Keratinocyte (primary cell): ENCODE measurements around the gene CEACAM3. TPM values are rescaled to one million over a fixed set of nuclear protein-coding genes. Genes with fewer than 3 reads are reported as not detected.

Experiments used
- DNase-seq: peaks from one replicate; pipeline ENCODE4 v3.0.0-alpha.2; 2011; ENCODE audit warnings: low read depth, missing footprints, low spot score
- FAIRE-seq: peaks from 2 replicates; lab custom pipeline; 2011; peaks lifted over from hg19 to GRCh38; lab: Jason Lieb, UNC
- H2AFZ ChIP-seq: 2 replicates; pipeline ENCODE4 v1.6.0; 2012; ENCODE audit warnings: low read length, control low read depth, inconsistent platforms; ENCODE audit not compliant: control insufficient read depth
- H3K27ac ChIP-seq: 2 replicates; pipeline ENCODE4 v1.5.1; 2011; ENCODE audit warnings: low read length; ENCODE audit not compliant: control insufficient read depth, insufficient read depth
- H3K27me3 ChIP-seq: 3 replicates; pipeline ENCODE4 v1.6.0; 2011; ENCODE audit warnings: low read length; ENCODE audit not compliant: control insufficient read depth, insufficient read depth; ENCODE audit errors: extremely low read depth
- H3K36me3 ChIP-seq, 2 experiments: 2 replicates in 1 of 2; 3 replicates in 1 of 2; pipeline ENCODE4 v1.5.1; 2011; ENCODE audit warnings: low read length in 2 of 2, mild to moderate bottlenecking in 1 of 2; ENCODE audit not compliant: control insufficient read depth in 2 of 2, insufficient read depth in 2 of 2; ENCODE audit errors: extremely low read depth in 1 of 2
- H3K4me1 ChIP-seq: 3 replicates; pipeline ENCODE4 v1.5.1; 2011; ENCODE audit warnings: low read length; ENCODE audit not compliant: control insufficient read depth, insufficient read depth; ENCODE audit errors: extremely low read depth
- H3K4me2 ChIP-seq: 3 replicates; pipeline ENCODE4 v1.6.0; 2011; ENCODE audit warnings: low read depth, low read length; ENCODE audit not compliant: control insufficient read depth, insufficient read depth; ENCODE audit errors: extremely low read depth
- H3K4me3 ChIP-seq, 3 experiments: fragments of 200-600 bp in 1 of 3; sonication (generic) in 1 of 3; 2 replicates in 2 of 3; 3 replicates in 1 of 3; pipeline ENCODE4 v1.5.1; 2011 to 2016; ENCODE audit warnings: low read length in 3 of 3, mild to moderate bottlenecking in 3 of 3, control low read depth in 2 of 3, inconsistent platforms in 1 of 3, low read depth in 1 of 3, mixed read lengths in 1 of 3, mixed run types in 1 of 3, moderate library complexity in 1 of 3; ENCODE audit not compliant: control insufficient read depth in 2 of 3, insufficient read depth in 2 of 3; ENCODE audit errors: extremely low read depth in 1 of 3
- H3K79me2 ChIP-seq: 2 replicates; pipeline ENCODE4 v1.6.0; 2012; ENCODE audit warnings: low read length; ENCODE audit not compliant: control insufficient read depth, insufficient read depth
- H3K9ac ChIP-seq: 3 replicates; pipeline ENCODE4 v1.6.0; 2011; ENCODE audit warnings: low read length; ENCODE audit not compliant: control insufficient read depth, insufficient read depth; ENCODE audit errors: extremely low read depth
- H3K9me1 ChIP-seq: 3 replicates; pipeline ENCODE4 v1.6.0; 2011; ENCODE audit warnings: low read length; ENCODE audit not compliant: control insufficient read depth, insufficient read depth; ENCODE audit errors: extremely low read depth
- H3K9me3 ChIP-seq: 2 replicates; pipeline ENCODE4 v1.5.1; 2012; ENCODE audit warnings: low read depth, low read length; ENCODE audit not compliant: control insufficient read depth
- H4K20me1 ChIP-seq: 3 replicates; pipeline ENCODE4 v1.6.0; 2011; ENCODE audit warnings: low read length; ENCODE audit not compliant: control insufficient read depth, insufficient read depth; ENCODE audit errors: extremely low read depth
- EZH2 ChIP-seq: IDR thresholded peaks from one replicate; pipeline ENCODE4 v1.6.1; 2012; ENCODE audit warnings: inconsistent platforms, mild to moderate bottlenecking, low read length, moderate library complexity
- dilution Hi-C: fragments of 300-500 bp; cut with MboI; formaldehyde crosslinking; loops from one replicate; pipeline ENCODE4 v1.7.0; 2020; ENCODE audit warnings: low sequenced_read_pairs; ENCODE audit not compliant: extremely low pct_ligation_motif_present
- polyA plus RNA-seq, 5 experiments: library from polyadenylated mRNA; depleted of rRNA in 3 of 5; stranded (reverse) in 3 of 5; stranded (forward) in 1 of 5; unstranded in 1 of 5; fragments of >200 nt; gene quantifications; 1 replicate in 1 of 5; 2 replicates in 3 of 5; 3 replicates in 1 of 5; pipeline versions ENCODE4 v1.2.1 to v1.2.3, GENCODE V29; 2011 to 2012; ENCODE audit warnings: missing spikeins in 2 of 5, low read depth in 1 of 5, low replicate concordance in 1 of 5
- TF ChIP-seq, protein P1 (sequence below), 3 experiments: IDR thresholded peaks in 1 of 3; conservative IDR thresholded peaks in 1 of 3; optimal IDR thresholded peaks in 1 of 3; 2 replicates in 2 of 3; 3 replicates in 1 of 3; pipeline versions ENCODE3 to v1.5.1; 2011; ENCODE audit warnings: low read length in 3 of 3, mild to moderate bottlenecking in 3 of 3, moderate library complexity in 2 of 3, control low read depth in 1 of 3, inconsistent platforms in 1 of 3; ENCODE audit not compliant: insufficient read depth in 2 of 3; ENCODE audit errors: extremely low read depth in 1 of 3

CEACAM3 gene
- polyA plus RNA-seq, 1 donor (not counting 4 experiments of a cell fraction or from before 2014, with no cell fraction given): not detected

DNA sequence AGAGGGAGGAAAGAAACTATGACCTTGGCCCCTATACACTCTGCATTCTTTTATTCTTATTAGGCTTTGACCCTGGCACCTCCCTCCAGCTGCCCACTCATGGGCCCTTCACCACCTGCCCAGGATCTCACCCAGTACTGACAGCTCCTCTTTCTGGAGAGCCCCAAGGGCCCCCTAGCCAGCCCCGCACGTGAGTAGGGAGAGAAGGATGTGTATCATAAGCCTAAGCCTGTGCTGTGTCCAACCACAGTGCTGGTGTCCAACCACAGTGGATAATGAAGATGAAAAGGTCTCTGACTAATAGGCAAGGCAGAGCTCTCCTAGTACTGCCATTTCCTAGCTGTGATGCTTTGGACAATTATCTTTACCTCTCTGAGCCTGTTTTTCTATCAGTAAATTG is 52.7 kb downstream of the CEACAM3 start:
- no peak overlapping the region for H3K27ac ChIP-seq
- H3K9me3 ChIP-seq: no peaks in the 10 kb centered on the region
- H4K20me1 ChIP-seq: no peaks in the 10 kb centered on the region
- H3K79me2 ChIP-seq: no peaks in the 10 kb centered on the region
- H3K36me3 ChIP-seq: no peaks in the 10 kb centered on the region
- peaks cover 19% of the 10 kb centered on the region for H3K27me3 ChIP-seq
- H3K4me1 ChIP-seq: no peaks in the 10 kb centered on the region
- dilution Hi-C loops: no loop called here
- FAIRE-seq (no peak), DNase-seq (no peak)
- TF ChIP-seq, protein P1, sequence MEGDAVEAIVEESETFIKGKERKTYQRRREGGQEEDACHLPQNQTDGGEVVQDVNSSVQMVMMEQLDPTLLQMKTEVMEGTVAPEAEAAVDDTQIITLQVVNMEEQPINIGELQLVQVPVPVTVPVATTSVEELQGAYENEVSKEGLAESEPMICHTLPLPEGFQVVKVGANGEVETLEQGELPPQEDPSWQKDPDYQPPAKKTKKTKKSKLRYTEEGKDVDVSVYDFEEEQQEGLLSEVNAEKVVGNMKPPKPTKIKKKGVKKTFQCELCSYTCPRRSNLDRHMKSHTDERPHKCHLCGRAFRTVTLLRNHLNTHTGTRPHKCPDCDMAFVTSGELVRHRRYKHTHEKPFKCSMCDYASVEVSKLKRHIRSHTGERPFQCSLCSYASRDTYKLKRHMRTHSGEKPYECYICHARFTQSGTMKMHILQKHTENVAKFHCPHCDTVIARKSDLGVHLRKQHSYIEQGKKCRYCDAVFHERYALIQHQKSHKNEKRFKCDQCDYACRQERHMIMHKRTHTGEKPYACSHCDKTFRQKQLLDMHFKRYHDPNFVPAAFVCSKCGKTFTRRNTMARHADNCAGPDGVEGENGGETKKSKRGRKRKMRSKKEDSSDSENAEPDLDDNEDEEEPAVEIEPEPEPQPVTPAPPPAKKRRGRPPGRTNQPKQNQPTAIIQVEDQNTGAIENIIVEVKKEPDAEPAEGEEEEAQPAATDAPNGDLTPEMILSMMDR (optimal IDR thresholded peaks at IDR 0.05 in 1 of 3, IDR thresholded peaks at IDR 0.05 in 1 of 3, conservative IDR thresholded peaks at IDR 0.05 in 1 of 3; ENCODE audit: extremely low read depth in 1 of 3, insufficient read depth in 2 of 3, low read length in 3 of 3): no peak
- TF ChIP-seq EZH2: no peak
- no peak overlapping the region for H3K4me2 ChIP-seq
- H3K4me3 ChIP-seq: no peak overlapping the region
- no peak overlapping the region for H3K9ac ChIP-seq
- H2AFZ ChIP-seq: no peak overlapping the region
- H3K9me1 ChIP-seq: no peaks in the 10 kb centered on the region

DNA sequence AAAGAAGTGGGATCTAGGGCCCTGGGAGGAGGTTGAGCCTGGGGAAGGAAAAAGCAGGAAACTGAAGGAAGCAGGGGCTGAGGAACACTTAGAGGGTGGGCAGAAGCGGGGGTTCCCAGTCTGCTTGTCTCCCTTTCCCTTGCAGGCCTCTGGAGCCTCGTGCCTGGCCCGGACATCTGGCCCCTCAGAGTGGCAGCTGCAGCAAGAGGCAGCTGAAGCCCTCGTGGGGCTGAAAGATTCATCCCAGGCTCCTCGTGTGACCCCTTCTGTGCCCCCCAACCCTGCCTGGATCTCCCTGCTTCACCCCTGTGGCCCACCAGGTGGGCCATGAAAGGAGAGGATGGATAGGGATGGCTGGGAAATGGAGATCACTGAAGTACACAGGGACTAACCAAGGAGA is 54.0 kb downstream of the CEACAM3 start:
- Histone ChIP-seq H4K20me1 (no peaks in the 10 kb centered on the region), H3K4me2 (no peak overlapping the region), H3K27me3 (peaks cover 24% of the 10 kb centered on the region), H3K4me3 (no peak overlapping the region), H3K27ac (no peak overlapping the region), H3K4me1 (no peaks in the 10 kb centered on the region), H3K79me2 (no peaks in the 10 kb centered on the region), H3K9me3 (no peaks in the 10 kb centered on the region), H3K36me3 (no peaks in the 10 kb centered on the region), H3K9me1 (no peaks in the 10 kb centered on the region), H2AFZ (no peak overlapping the region), H3K9ac (no peak overlapping the region)
- no peak for DNase-seq
- no peak for FAIRE-seq
- dilution Hi-C loops: no loop called here
- TF ChIP-seq, protein P1 (optimal IDR thresholded peaks at IDR 0.05 in 1 of 3, IDR thresholded peaks at IDR 0.05 in 1 of 3, conservative IDR thresholded peaks at IDR 0.05 in 1 of 3; ENCODE audit: extremely low read depth in 1 of 3, insufficient read depth in 2 of 3, low read length in 3 of 3): no peak
- TF ChIP-seq EZH2: no peak
